ENCODE results near the gene PAK4.

The PAK4 gene

DNA sequence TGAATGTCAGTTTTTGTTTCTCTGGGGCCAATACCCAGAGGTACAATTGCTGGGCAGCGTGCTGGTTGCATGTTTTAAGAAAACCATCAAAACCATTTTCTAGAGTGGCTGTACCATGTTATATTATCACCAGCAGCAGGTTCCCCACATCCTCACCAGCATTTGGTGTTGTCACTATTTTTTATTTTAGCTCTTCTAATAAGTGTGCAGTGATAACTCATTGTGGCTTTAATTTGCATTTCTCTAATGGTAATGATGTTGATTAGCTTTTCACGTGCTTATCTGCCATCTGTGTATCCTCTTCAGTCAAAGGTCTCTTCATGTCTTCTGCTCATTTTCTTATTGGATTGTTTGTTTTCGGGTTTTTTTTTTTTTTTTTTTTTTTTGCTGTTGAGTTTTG is 21.9 kb downstream of the PAK4 start:
- no peak for DNase-seq

DNA sequence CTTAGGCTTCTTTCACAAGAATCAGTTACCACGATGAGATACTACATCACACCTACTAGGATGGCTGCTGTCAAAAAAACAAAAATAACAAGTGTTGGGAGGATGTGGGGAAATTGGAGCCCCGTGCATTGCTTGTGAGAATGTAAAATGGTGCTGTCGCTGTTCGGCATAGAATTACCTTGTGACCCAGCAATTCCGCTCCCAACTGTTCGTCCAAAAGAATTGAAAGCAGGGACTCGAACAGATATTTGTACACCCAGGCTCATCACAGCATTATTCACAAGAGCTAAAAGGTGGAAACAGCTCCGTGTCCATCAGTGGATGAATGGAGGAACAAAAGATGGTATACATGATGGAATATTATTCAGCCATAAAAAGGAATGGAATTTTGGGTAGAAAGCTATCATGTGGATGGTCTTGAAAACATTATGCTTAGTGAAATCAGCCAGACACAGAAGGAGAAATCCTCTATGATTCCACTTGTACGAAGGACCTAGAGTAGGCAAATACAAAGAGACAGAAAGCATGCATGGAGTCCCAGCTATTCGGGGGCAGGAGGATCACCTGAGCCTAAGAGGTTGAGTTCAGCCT is 23.4 kb downstream of the PAK4 start:
- no peak for DNase-seq

DNA sequence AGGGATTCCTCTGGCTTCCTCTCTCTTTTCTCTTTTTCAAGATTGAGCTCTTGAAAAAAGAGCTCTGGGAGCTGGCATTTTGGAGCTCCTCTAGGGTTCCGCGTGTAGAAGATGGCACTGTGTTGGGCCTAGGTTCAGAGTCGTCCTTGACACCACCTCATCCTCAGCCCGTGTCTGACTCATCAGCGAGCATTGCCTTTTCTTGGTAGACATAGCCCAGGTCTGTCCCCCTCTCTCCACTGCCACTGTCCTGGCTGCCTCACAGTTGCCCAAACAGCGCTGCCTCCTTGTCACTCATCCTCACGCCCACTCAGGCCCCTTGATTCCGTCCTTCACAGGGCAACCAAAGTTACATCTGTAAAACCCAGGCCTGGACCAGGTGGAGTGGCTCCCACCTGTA is 24.6 kb downstream of the PAK4 start:
- DNase-seq: no peak

- DNase-seq: no peak
These were observed 25.4 kb downstream of the PAK4 start for GRCh38 chr19:39150807-39151600.

- no peak for DNase-seq
These were observed 26.5 kb downstream of the PAK4 start for GRCh38 chr19:39152066-39152465.

DNA sequence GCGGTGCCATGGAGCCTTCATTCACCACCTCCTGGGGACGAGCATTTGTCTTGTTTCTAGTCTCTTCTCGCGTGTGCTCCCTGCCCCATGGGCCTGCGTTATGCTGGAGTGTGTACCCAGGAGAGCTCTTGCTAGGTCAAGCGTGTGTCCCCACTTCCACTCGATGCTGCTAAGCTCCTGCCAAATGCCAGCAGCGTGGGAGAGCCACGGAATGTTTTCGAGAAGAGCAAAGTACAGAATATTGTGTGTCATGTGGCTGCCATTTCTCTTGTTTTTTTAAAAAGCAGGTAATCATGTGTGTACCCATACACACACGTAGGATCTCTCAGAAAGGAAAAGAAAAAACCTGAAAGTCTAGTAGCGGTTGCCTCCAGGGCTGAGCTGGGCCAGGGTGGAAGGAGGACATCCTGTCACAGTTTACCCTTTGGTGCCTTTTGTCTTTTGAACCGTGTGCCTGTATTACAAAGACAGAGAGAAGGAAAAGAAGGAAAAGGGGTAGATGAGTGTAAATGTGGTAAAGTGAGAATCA is 28.6 kb downstream of the PAK4 start:
- no peak for DNase-seq

DNA sequence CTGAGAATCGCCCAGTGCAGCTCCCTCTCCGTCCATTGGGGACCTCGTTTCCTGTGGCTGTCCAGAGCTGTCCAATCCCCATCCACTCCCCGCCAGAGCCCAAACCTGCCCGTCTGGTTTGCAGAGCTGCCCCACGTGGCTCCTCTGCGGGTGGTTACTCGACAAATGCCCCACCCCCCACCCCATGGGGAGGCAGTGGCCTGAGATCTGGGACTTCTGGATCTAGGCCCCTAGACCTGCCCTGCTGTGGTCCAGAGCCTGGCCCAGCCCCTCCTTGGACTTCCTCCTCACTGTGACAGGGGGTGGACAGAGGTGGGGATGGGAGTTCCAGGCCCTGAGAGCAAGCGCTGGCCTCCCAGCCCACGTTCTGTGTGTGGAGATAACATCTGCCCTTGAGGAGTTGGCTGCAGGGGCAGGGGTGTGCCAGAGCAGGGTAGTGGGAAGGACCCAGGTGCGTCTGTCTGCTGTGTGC is 29.1 kb downstream of the PAK4 start:
- DNase-seq: no peak

- DNase-seq: no peak
These were observed 29.6 kb downstream of the PAK4 start for GRCh38 chr19:39155114-39155700.

DNA sequence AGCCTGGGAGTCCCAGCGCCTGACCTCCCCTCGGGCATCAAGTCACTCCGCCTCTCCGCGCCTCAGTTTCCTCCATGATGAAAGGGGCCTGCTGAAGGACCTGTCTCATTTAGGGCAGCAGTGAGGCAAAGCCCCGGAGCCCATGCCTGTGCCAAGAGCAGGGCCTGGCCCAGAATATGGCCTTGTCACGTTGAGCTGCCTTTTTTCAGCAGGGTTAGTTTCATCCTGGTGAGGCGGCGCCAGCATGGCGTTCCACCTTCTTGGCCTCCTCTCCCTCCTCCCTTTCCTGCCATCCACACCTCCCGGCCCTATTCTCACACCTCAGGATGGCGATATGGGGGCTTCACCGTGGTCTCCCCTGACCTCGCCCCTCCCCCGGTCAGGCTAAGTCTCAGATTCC is 30.2 kb downstream of the PAK4 start:
- DNase-seq: no peak

- DNase-seq: no peak
These were observed 31.0 kb downstream of the PAK4 start for GRCh38 chr19:39156326-39157230.

- DNase-seq: no peak
These were observed 31.9 kb downstream of the PAK4 start for GRCh38 chr19:39157275-39157996.

- DNase-seq: no peak
These were observed 32.4 kb downstream of the PAK4 start for GRCh38 chr19:39157997-39158389.

GRCh38 chr19:39158646-39159260 is 33.2 kb downstream of the PAK4 start:
- no peak for DNase-seq

- no peak for DNase-seq
These were observed 34.9 kb downstream of the PAK4 start for GRCh38 chr19:39160523-39160861.

GRCh38 chr19:39160889-39161672 is 35.5 kb downstream of the PAK4 start:
- no peak for DNase-seq

- no peak for DNase-seq
These were observed 37.0 kb downstream of the PAK4 start for GRCh38 chr19:39162441-39163043.

GRCh38 chr19:39163621-39164020 is 38.0 kb downstream of the PAK4 start:
- DNase-seq: no peak

GRCh38 chr19:39164289-39164688 is 38.7 kb downstream of the PAK4 start:
- no peak for DNase-seq

GRCh38 chr19:39165857-39166256 is 40.3 kb downstream of the PAK4 start:
- no peak for DNase-seq

DNA sequence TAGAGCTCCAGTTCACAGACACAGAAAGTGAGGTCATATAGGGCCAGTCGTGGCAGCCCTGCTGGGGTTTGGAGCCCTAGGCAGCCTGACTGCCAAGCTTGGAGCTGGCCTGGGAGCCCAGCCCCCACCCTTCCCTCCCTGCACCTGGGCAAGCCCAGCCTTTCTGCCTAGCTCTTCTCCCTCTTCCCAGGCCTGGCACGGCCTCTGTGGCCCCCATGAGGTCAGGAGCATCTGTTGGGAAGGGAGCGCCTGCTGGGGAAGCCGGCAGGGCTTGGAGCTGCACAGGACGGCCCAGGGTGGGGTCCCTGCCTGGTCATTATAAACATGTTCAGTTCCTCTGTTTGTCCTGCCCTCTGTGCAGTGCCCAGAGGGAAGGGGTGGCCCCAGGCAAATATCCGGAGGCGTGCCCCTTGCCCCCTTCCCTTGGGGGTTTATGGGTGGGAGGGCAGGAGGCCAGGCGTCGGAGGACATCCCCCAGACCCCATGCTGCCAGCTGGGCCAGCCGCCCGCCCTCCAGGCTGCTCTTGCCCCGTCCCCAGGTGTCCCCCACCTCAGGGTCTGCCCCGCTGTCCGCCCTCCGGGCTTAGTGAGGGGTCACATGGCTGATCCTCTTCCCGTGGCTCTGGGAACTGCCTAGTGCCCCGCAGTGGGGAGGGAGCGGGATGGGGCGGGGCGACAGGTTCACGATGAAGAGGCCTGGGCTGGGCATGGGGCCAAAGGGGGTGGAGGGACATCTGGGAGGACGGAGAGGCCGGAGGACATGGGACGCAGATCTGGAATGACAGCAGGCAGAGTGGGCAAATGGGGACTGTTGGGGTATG is 41.2 kb downstream of the PAK4 start:
- peak; percentile 90 for DNase-seq

Data from eye (tissue), 1 donor.